B cell (primary cell): ENCODE measurements around the gene FLVCR1. TPM values are rescaled to one million over a fixed set of nuclear protein-coding genes. Genes with fewer than 3 reads are reported as not detected.

Source experiments
- ATAC-seq: fragments of 200-7000 bp; cut with Tn5 transposase; one replicate; pipeline ENCODE4 v1.10.0; 2021; ENCODE audit warnings: low read depth, mild to moderate bottlenecking, moderate number of reproducible peaks, moderate library complexity
- CTCF ChIA-PET: fragments of 350-600 bp; sonication (Branson Sonifier 250); formaldehyde crosslinking; loops from one replicate; lab custom pipeline; 2021; ENCODE audit warnings: antibody characterized with exemption, inconsistent platforms; lab: Charles Lee
- POLR2A ChIA-PET: fragments of 350-600 bp; sonication (Branson Sonifier 250); formaldehyde crosslinking; loops from one replicate; lab custom pipeline; 2021; ENCODE audit warnings: antibody characterized with exemption; lab: Charles Lee
- DNase-seq: peaks from one replicate; pipeline ENCODE4 v3.0.0; 2013
- H2AFZ ChIP-seq: 2 replicates; pipeline ENCODE4 v1.6.1; 2012; ENCODE audit warnings: mild to moderate bottlenecking, low read depth, low read length; ENCODE audit not compliant: insufficient read depth, poor library complexity, severe bottlenecking
- H3K27ac ChIP-seq, 2 donors: 1 replicate in 1 of 2; 2 replicates in 1 of 2; pipeline ENCODE4 v1.5.1; 2012 to 2013; ENCODE audit warnings: low read length in 2 of 2, mild to moderate bottlenecking in 2 of 2, moderate library complexity in 1 of 2
- H3K27me3 ChIP-seq, 4 experiments: fragments of 200-600 bp in 1 of 4; sonication (generic) in 1 of 4; replicated peaks in 1 of 4; 1 replicate in 2 of 4; 2 replicates in 2 of 4; pipeline versions ENCODE4 v1.6.1 to v1.7.0; 2013 to 2016; ENCODE audit warnings: low read length in 3 of 4, mild to moderate bottlenecking in 2 of 4, mixed read lengths in 1 of 4, moderate library complexity in 1 of 4; ENCODE audit not compliant: insufficient read depth in 4 of 4, control insufficient read depth in 3 of 4; ENCODE audit errors: control extremely low read depth in 1 of 4
- H3K36me3 ChIP-seq, 2 experiments: replicated peaks in 1 of 2; 1 replicate in 1 of 2; 2 replicates in 1 of 2; pipeline versions ENCODE4 v1.6.1 to v1.7.1; 2013; ENCODE audit warnings: low read length in 1 of 2; ENCODE audit not compliant: insufficient read depth in 2 of 2, control insufficient read depth in 1 of 2; ENCODE audit errors: control extremely low read depth in 1 of 2, extremely low read depth in 1 of 2
- H3K4me1 ChIP-seq, 2 donors: fragments of 200-600 bp in 1 of 2; sonication (generic) in 1 of 2; 1 replicate in 1 of 2; 2 replicates in 1 of 2; pipeline versions ENCODE4 v1.5.1 to v1.6.1; 2013 to 2017; ENCODE audit warnings: low read length in 2 of 2; ENCODE audit not compliant: control insufficient read depth in 2 of 2, insufficient read depth in 2 of 2
- H3K4me2 ChIP-seq: replicated peaks from 2 replicates; pipeline ENCODE3; 2012; ENCODE audit warnings: mild to moderate bottlenecking, low read depth, low read length; ENCODE audit not compliant: poor library complexity, severe bottlenecking
- H3K4me3 ChIP-seq, 5 experiments: fragments of 200-600 bp in 1 of 5; sonication (generic) in 1 of 5; 1 replicate in 3 of 5; 2 replicates in 2 of 5; pipeline versions ENCODE4 v1.5.1 to v1.7.0; 2011 to 2016; ENCODE audit warnings: low read length in 4 of 5, mild to moderate bottlenecking in 4 of 5, low read depth in 2 of 5, control low read depth in 1 of 5, moderate library complexity in 1 of 5; ENCODE audit not compliant: insufficient read depth in 1 of 5; ENCODE audit errors: control extremely low read depth in 1 of 5, extremely low read depth in 1 of 5
- H3K79me2 ChIP-seq: fragments of 200-600 bp; sonication (generic); one replicate; pipeline ENCODE4 v1.6.0; 2016; ENCODE audit warnings: low read length; ENCODE audit not compliant: control insufficient read depth, insufficient read depth
- H3K9ac ChIP-seq: fragments of 200-600 bp; sonication (generic); 2 replicates; pipeline ENCODE4 v1.6.1; 2017; ENCODE audit warnings: mild to moderate bottlenecking, low read length, moderate library complexity
- H3K9me3 ChIP-seq, 3 donors: one replicate each; pipeline versions ENCODE4 v1.6.1 to v1.7.1; 2013; ENCODE audit warnings: low read length in 2 of 3; ENCODE audit not compliant: control insufficient read depth in 2 of 3, insufficient read depth in 1 of 3; ENCODE audit errors: control extremely low read depth in 1 of 3
- H4K20me1 ChIP-seq: 2 replicates; pipeline ENCODE4 v1.6.0; 2012; ENCODE audit warnings: mild to moderate bottlenecking, low read length; ENCODE audit not compliant: insufficient read depth, control insufficient read depth, poor library complexity, severe bottlenecking
- H3K27ac Mint-ChIP-seq: one replicate; pipeline ENCODE4 v1.8.0; 2021; ENCODE audit warnings: mixed read lengths
- H3K27me3 Mint-ChIP-seq: one replicate; pipeline ENCODE4 v1.8.0; 2021; ENCODE audit warnings: mixed read lengths
- H3K4me1 Mint-ChIP-seq: one replicate; pipeline ENCODE4 v1.8.0; 2021; ENCODE audit warnings: mixed read lengths
- H3K4me3 Mint-ChIP-seq: one replicate; pipeline ENCODE4 v1.8.0; 2021; ENCODE audit warnings: mixed read lengths
- H3K9me3 Mint-ChIP-seq: one replicate; pipeline ENCODE4 v1.8.0; 2022; ENCODE audit warnings: mixed read lengths; ENCODE audit not compliant: insufficient read depth
- CTCF ChIP-seq: fragments of 200-600 bp; IDR thresholded peaks from one replicate; pipeline ENCODE4 v1.8.0; 2022; ENCODE audit warnings: antibody characterized with exemption, mild to moderate bottlenecking
- EZH2 ChIP-seq: IDR thresholded peaks from 2 replicates; pipeline ENCODE4 v1.6.1; 2012; ENCODE audit warnings: borderline replicate concordance, low read depth, mild to moderate bottlenecking, moderate library complexity, low read length; ENCODE audit not compliant: insufficient read depth, poor library complexity, severe bottlenecking
- WGBS: methylation state at CpG from one replicate; pipeline ENCODE4 v1.1.5; 2013; ENCODE audit warnings: missing lambda C conversion rate; ENCODE audit not compliant: insufficient coverage; 5-methylcytosine and 5-hydroxymethylcytosine counted together
- intact Hi-C: fragments of 100-400 bp; cut with micrococcal nuclease; formaldehyde crosslinking; loops from one replicate; pipeline ENCODE4 v1.10.0; 2022
- polyA plus RNA-seq: library from polyadenylated mRNA; depleted of rRNA; stranded (reverse); fragments of >200 nt; gene quantifications from 2 replicates; pipeline ENCODE4 v1.2.3, GENCODE V29; 2012
- total RNA-seq, 2 donors: library from RNA; stranded (reverse); fragments of 120-200 nt in 1 of 2; gene quantifications; 1 replicate in 1 of 2; 2 replicates in 1 of 2; pipeline versions ENCODE4 v1.2.3 to v1.2.4, GENCODE V29; 2013 to 2022

Gene FLVCR1
- total and polyA plus RNA-seq, 2 donors (not counting 1 experiment from before 2014, with no cell fraction given) = 3.9 to 19.2 TPM

DNA sequence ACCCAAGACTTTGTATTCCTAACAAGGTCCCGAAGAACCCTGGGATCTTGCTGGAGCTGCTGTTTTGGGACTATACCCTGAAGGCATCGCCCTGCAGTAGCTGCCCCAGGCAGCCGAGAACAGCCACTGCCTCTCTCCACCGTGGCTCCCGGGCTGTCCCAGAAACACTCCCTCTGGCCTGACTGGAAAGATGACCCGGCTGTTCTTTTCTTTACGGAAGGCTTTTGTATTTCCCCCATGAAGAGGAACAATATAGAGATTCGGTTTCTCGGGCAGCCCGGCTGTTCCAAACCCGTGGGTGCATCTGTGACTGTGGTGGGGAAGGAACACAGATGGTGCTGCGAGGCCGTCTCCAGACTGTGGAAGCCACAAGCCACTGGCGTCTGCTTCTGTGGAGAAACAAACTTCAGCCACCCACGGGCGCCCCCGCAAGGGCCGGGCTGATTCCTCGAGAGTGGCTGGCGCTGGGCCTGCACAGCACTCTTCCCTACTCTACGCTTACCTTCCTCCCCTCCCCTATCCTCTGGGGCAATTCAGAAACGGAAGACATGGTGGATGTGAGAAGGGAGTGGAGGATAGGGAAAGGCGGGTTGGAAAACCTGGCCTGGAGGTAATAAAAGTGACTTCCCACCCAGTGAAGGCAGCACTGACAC, 58.5 kb downstream of the FLVCR1 start:
- WGBS = 29% methylated on average over 12 of the region's 23 CpGs
- Mint-ChIP-seq H3K27ac (no peak overlapping the region), H3K4me1 (peaks cover 6% of the 10 kb centered on the region), H3K9me3 (no peaks in the 10 kb centered on the region), H3K27me3 (peaks cover 14% of the 10 kb centered on the region), H3K4me3 (no peak overlapping the region)
- TF ChIP-seq CTCF (no peak), EZH2 (no peak)
- Histone ChIP-seq H4K20me1 (no peaks in the 10 kb centered on the region), H3K4me1 (peaks cover 0 to 4% of the 10 kb centered on the region in 2 donors), H3K9ac (no peak overlapping the region), H3K27ac (no peak overlapping the region), H3K4me2 (no peak overlapping the region), H3K27me3 (peaks cover 0 to 5% (median 1%) of the 10 kb centered on the region in 4 experiments), H3K9me3 (no peaks in the 10 kb centered on the region), H2AFZ (peak overlapping the region; percentile 54), H3K79me2 (no peaks in the 10 kb centered on the region), H3K4me3 (no peak overlapping the region), H3K36me3 (no peaks in the 10 kb centered on the region)
- CTCF ChIA-PET = interaction anchor here (1.1 kb wide), 1 partner anchor 101 kb away, joined by 4 read pairs; no protein-coding TSS in a partner anchor
- intact Hi-C loops = no loop called here
- POLR2A ChIA-PET = no interaction called here
- DNase-seq (no peak), ATAC-seq (no peak)

DNA sequence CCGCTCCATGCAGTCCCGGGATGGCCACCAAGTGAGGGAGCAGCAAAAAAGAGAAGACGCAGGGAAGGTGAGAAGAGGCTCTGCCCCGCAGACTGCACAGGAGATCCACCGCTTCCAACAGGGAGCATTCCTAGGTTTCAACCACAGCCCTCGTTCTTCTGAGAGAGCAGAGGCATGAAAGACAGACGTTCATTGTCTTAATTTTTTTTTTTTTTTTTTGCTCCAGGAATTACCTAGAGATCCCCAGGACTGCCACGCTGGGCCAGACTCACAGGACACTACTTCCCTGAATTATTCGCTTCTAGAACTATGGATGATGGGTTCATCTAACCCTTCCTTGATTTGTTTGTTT, 59.0 kb downstream of the FLVCR1 start:
- peaks cover 0 to 5% (median 1%) of the 10 kb centered on the region in 4 experiments for H3K27me3 ChIP-seq
- WGBS = 94% methylated on average over 6 of the region's 9 CpGs
- intact Hi-C loops = no loop called here
- H3K4me2 ChIP-seq = no peak overlapping the region
- H3K27ac Mint-ChIP-seq = no peak overlapping the region
- H3K79me2 ChIP-seq = no peaks in the 10 kb centered on the region
- ATAC-seq = no peak
- H3K9ac ChIP-seq = no peak overlapping the region
- H3K9me3 Mint-ChIP-seq = no peaks in the 10 kb centered on the region
- POLR2A ChIA-PET = no interaction called here
- no peak for TF ChIP-seq EZH2
- no peak for TF ChIP-seq CTCF
- no peaks in the 10 kb centered on the region for H3K36me3 ChIP-seq
- H3K9me3 ChIP-seq = no peaks in the 10 kb centered on the region
- H3K27me3 Mint-ChIP-seq = peaks cover 14% of the 10 kb centered on the region
- H3K4me1 Mint-ChIP-seq = peaks cover 6% of the 10 kb centered on the region
- H2AFZ ChIP-seq = no peak overlapping the region
- no peak overlapping the region for H3K4me3 ChIP-seq
- no peak overlapping the region for H3K4me3 Mint-ChIP-seq
- no peaks in the 10 kb centered on the region for H4K20me1 ChIP-seq
- H3K27ac ChIP-seq = no peak overlapping the region
- CTCF ChIA-PET = no interaction called here
- no peak for DNase-seq
- H3K4me1 ChIP-seq = peaks cover 0 to 4% of the 10 kb centered on the region in 2 donors
